ENCODE measurements around the gene ATP2C2. TPM values are rescaled to one million over a fixed set of nuclear protein-coding genes. Genes with fewer than 3 reads are reported as not detected.

The ATP2C2 gene
- total RNA-seq, 1 experiment from 2014 or later = not detected

DNA sequence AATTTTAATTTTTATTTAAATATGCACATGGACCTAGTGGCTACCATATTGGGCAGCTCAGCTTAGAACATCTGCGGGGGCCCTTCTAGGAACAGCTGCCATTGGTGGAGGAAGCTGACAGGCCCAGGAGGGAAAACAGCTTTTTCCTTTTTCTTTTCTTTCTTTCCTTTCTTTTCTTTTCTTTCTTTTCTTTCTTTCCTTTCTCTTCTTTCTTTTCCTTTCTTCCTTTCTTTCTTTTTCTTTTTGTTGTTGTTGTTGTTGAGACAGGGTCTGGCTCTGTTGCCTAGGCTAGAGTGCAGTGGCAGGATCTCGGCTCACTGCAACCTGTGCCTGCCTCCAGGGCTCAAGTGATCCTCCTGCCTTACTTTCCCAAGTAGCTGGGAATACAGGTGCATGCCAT, 43.4 kb downstream of the ATP2C2 start:
- Mint-ChIP-seq H3K36me3 (ENCODE audit: insufficient read depth, unreplicated experiment) (no peaks in the 10 kb centered on the region), H3K27me3 (ENCODE audit: insufficient read depth, unreplicated experiment) (peaks cover 56% of the 10 kb centered on the region), H3K9me3 (ENCODE audit: unreplicated experiment) (no peaks in the 10 kb centered on the region), H3K27ac (ENCODE audit: low read depth, unreplicated experiment) (no peak overlapping the region), H3K4me3 (ENCODE audit: unreplicated experiment) (no peak overlapping the region), H3K4me1 (ENCODE audit: insufficient read depth, unreplicated experiment) (no peaks in the 10 kb centered on the region)
- TF ChIP-seq, protein P1, sequence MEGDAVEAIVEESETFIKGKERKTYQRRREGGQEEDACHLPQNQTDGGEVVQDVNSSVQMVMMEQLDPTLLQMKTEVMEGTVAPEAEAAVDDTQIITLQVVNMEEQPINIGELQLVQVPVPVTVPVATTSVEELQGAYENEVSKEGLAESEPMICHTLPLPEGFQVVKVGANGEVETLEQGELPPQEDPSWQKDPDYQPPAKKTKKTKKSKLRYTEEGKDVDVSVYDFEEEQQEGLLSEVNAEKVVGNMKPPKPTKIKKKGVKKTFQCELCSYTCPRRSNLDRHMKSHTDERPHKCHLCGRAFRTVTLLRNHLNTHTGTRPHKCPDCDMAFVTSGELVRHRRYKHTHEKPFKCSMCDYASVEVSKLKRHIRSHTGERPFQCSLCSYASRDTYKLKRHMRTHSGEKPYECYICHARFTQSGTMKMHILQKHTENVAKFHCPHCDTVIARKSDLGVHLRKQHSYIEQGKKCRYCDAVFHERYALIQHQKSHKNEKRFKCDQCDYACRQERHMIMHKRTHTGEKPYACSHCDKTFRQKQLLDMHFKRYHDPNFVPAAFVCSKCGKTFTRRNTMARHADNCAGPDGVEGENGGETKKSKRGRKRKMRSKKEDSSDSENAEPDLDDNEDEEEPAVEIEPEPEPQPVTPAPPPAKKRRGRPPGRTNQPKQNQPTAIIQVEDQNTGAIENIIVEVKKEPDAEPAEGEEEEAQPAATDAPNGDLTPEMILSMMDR (IDR thresholded peaks at IDR 0.05; ENCODE audit: unreplicated experiment) = no peak
- CTCF ChIA-PET = no interaction called here
- no peak for DNase-seq (ENCODE audit: unreplicated experiment)
- POLR2A ChIA-PET = no interaction called here
- intact Hi-C loops (cut with micrococcal nuclease) = no loop called here
- BruUV-seq (replicated peaks) = no TSS peak

DNA sequence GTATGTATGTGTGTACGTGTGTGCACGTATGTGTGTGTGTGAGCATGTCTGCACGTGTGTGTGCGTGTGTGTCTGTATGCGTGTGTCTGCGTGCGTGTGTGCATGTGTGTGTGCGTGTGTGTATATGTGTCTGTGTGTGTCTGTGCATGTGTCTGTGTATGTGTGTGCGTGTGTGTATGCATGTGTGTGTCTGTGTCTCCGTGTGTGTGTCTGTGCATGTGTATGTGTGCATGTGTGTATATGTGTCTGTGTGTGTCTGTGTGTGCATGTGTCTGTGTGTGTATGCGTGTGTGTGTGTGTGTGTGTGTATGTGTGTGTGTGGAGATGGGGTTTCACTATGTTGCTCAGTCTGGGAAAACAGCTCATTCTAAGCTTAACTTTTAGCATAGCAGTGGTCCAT, 43.9 kb downstream of the ATP2C2 start:
- Mint-ChIP-seq H3K4me3 (ENCODE audit: unreplicated experiment) (no peak overlapping the region), H3K27me3 (ENCODE audit: insufficient read depth, unreplicated experiment) (peaks cover 56% of the 10 kb centered on the region), H3K36me3 (ENCODE audit: insufficient read depth, unreplicated experiment) (no peaks in the 10 kb centered on the region), H3K27ac (ENCODE audit: low read depth, unreplicated experiment) (no peak overlapping the region), H3K9me3 (ENCODE audit: unreplicated experiment) (no peaks in the 10 kb centered on the region), H3K4me1 (ENCODE audit: insufficient read depth, unreplicated experiment) (no peaks in the 10 kb centered on the region)
- no peak for DNase-seq (ENCODE audit: unreplicated experiment)
- intact Hi-C loops (cut with micrococcal nuclease) = no loop called here
- TF ChIP-seq, protein P1 (IDR thresholded peaks at IDR 0.05; ENCODE audit: unreplicated experiment) = no peak
- POLR2A ChIA-PET = no interaction called here
- no TSS peak for BruUV-seq (replicated peaks)
- CTCF ChIA-PET = interaction anchor here (0.6 kb wide), 1 partner anchor 78 kb away, joined by 3 read pairs; no protein-coding TSS in a partner anchor

DNA sequence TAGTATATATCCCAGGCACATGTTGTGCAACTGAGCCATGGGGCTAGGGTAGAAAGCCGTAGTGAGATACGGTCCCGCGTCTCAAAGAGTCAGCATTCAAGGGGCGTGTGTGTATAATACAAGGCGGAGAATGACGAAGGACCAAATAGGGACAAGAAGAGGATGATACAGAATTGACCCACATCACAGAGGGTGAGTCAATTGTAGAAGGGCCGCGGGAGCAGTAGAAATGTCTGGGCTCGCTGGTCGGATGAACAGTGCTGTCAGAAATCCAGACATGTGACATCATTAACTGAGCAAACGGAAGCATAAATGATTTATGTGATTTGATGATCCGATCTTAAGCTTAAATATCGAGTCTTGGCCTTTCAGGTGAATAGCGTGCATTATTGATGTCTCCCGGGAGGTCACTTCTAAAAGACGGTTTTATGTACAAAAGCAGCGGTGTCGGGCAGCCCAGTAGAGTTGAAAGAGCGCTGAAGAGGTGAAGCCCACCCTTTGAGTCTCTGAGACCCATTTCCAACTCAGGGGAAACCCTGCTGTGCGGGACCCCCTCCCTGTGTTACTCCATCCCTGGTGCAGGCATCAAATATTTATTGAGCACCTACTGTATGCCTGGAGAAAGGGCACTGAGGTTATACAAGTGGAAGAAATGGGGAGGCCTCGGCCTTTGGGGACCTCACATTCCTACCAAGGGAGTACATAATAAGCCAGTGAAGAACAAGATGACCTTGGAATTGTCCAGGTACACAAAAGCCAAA, 45.1 kb downstream of the ATP2C2 start:
- H3K4me1 Mint-ChIP-seq (ENCODE audit: insufficient read depth, unreplicated experiment) = no peaks in the 10 kb centered on the region
- no TSS peak for BruUV-seq (replicated peaks)

DNA sequence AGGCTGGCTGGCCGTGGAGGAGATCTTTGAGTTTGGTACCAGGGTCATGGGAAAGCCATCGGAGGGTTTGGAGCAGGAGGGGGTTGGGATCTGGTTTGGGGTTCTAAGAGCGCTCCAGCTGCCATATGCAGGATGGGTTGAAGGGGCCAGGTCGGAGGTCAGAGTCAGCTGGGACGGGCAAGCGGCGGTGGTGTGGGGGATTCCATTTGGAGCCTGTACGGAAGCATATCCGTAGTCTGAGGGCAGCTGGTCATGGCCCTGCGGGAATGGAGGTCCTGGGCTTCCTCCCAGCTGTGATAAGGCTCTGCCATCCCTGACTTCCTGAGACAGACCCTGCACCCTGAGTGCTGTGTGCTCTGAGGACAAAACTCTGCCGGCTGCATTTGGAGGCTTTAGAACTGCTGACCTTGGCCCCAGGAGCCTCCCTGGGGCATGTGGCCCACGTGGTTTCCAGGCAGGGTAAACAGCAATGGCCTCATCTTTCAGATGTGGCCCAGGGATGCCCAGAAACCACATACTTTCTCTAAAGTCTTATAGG, 46.5 kb downstream of the ATP2C2 start:
- Mint-ChIP-seq H3K9me3 (ENCODE audit: unreplicated experiment) (no peaks in the 10 kb centered on the region), H3K4me3 (ENCODE audit: unreplicated experiment) (no peak overlapping the region), H3K27me3 (ENCODE audit: insufficient read depth, unreplicated experiment) (peaks cover 69% of the 10 kb centered on the region), H3K36me3 (ENCODE audit: insufficient read depth, unreplicated experiment) (no peaks in the 10 kb centered on the region), H3K27ac (ENCODE audit: low read depth, unreplicated experiment) (no peak overlapping the region), H3K4me1 (ENCODE audit: insufficient read depth, unreplicated experiment) (no peaks in the 10 kb centered on the region)
- ChIA-PET POLR2A (no interaction called here), CTCF (interaction anchor here (0.6 kb wide), 1 partner anchor 39 kb away, joined by 5 read pairs; no protein-coding TSS in a partner anchor)
- intact Hi-C loops (cut with micrococcal nuclease) = no loop called here
- TF ChIP-seq, protein P1 (IDR thresholded peaks at IDR 0.05; ENCODE audit: unreplicated experiment) = no peak
- DNase-seq (ENCODE audit: unreplicated experiment) = no peak
- no TSS peak for BruUV-seq (replicated peaks)

More for the DNA sequence above, 45.1 kb downstream of the ATP2C2 start:
- no peak for DNase-seq (ENCODE audit: unreplicated experiment)
- Mint-ChIP-seq H3K27me3 (ENCODE audit: insufficient read depth, unreplicated experiment) (peaks cover 56% of the 10 kb centered on the region), H3K27ac (ENCODE audit: low read depth, unreplicated experiment) (no peak overlapping the region), H3K36me3 (ENCODE audit: insufficient read depth, unreplicated experiment) (no peaks in the 10 kb centered on the region), H3K4me3 (ENCODE audit: unreplicated experiment) (no peak overlapping the region), H3K9me3 (ENCODE audit: unreplicated experiment) (no peaks in the 10 kb centered on the region)
- ChIA-PET POLR2A (no interaction called here), CTCF (interaction anchor here (0.6 kb wide), 1 partner anchor 301 kb away, joined by 4 read pairs; no protein-coding TSS in a partner anchor)
- TF ChIP-seq, protein P1 (IDR thresholded peaks at IDR 0.05; ENCODE audit: unreplicated experiment) = no peak
- intact Hi-C loops (cut with micrococcal nuclease) = no loop called here

Data from MCF 10A (cell line).